IMR-90 (cell line): Measurements from ENCODE around the gene AOPEP. TPM values are rescaled to one million over a fixed set of nuclear protein-coding genes. Genes with fewer than 3 reads are reported as not detected.

ENCODE experiments used
- ATAC-seq: fragments of 200-7000 bp; cut with Tn5 transposase; 2 replicates; pipeline ENCODE4 v1.9.1; 2020; ENCODE audit warnings: low read depth, mild to moderate bottlenecking, moderate library complexity
- BruUV-seq: library from RNA; stranded (reverse); fragments of 400-500 nt; replicated peaks from 2 replicates; lab custom pipeline; 2021; lab: Mats Ljungman, UMichigan
- CTCF ChIA-PET: fragments of 300-600 bp; formaldehyde crosslinking; extraction: SDS; loops from one replicate; lab custom pipeline; 2021; ENCODE audit warnings: antibody characterized with exemption; lab: Yijun Ruan, JAX
- POLR2A ChIA-PET: fragments of 300-600 bp; sonication (Branson Sonifier 250); formaldehyde crosslinking; loops from one replicate; lab custom pipeline; 2022; ENCODE audit warnings: antibody characterized with exemption; ENCODE audit not compliant: unreplicated experiment; lab: Charles Lee
- DNase-seq: peaks from one replicate; pipeline ENCODE4 v3.0.0; 2013
- H2AFZ ChIP-seq: replicated peaks from 2 replicates; pipeline ENCODE3; 2013; ENCODE audit warnings: low read length, mild to moderate bottlenecking; ENCODE audit not compliant: poor library complexity
- H2AK5ac ChIP-seq: 2 replicates; pipeline ENCODE4 v1.6.1; 2013; ENCODE audit warnings: low read depth, low read length, inconsistent platforms
- H2AK9ac ChIP-seq: replicated peaks from 2 replicates; pipeline ENCODE3; 2013; ENCODE audit warnings: mild to moderate bottlenecking, low read depth, low read length, moderate library complexity; ENCODE audit not compliant: poor library complexity
- H2BK120ac ChIP-seq: 2 replicates; pipeline ENCODE4 v1.6.1; 2013; ENCODE audit warnings: low read depth, low read length, inconsistent platforms
- H2BK15ac ChIP-seq: 3 replicates; pipeline ENCODE4 v1.6.1; 2013; ENCODE audit warnings: low read depth, low read length, inconsistent platforms
- H2BK20ac ChIP-seq: 2 replicates; pipeline ENCODE4 v1.6.1; 2013; ENCODE audit warnings: low read depth, mild to moderate bottlenecking, inconsistent platforms, low read length, moderate library complexity
- H2BK5ac ChIP-seq: 2 replicates; pipeline ENCODE4 v1.6.1; 2013; ENCODE audit warnings: mild to moderate bottlenecking, low read depth, low read length, inconsistent platforms; ENCODE audit not compliant: poor library complexity, severe bottlenecking
- H3K14ac ChIP-seq: replicated peaks from 2 replicates; pipeline ENCODE4 v1.6.1; 2013; ENCODE audit warnings: low read depth, low read length, inconsistent platforms
- H3K18ac ChIP-seq: 2 replicates; pipeline ENCODE4 v1.6.1; 2013; ENCODE audit warnings: low read depth, low read length, control low read depth
- H3K23ac ChIP-seq: 2 replicates; pipeline ENCODE4 v1.6.1; 2013; ENCODE audit warnings: low read depth, low read length, inconsistent platforms
- H3K27ac ChIP-seq: 2 replicates; pipeline ENCODE4 v1.5.1; 2013; ENCODE audit warnings: mild to moderate bottlenecking, control low read depth, low read length; ENCODE audit not compliant: insufficient read depth
- H3K27me3 ChIP-seq: 2 replicates; pipeline ENCODE4 v1.6.1; 2013; ENCODE audit warnings: low read length; ENCODE audit not compliant: control insufficient read depth, insufficient read depth
- H3K36me3 ChIP-seq: 2 replicates; pipeline ENCODE4 v1.6.1; 2013; ENCODE audit warnings: low read length, mixed read lengths; ENCODE audit not compliant: control insufficient read depth, insufficient read depth
- H3K4ac ChIP-seq: 2 replicates; pipeline ENCODE4 v1.6.1; 2013; ENCODE audit warnings: low read depth, low read length, inconsistent platforms
- H3K4me1 ChIP-seq: 2 replicates; pipeline ENCODE4 v1.6.1; 2013; ENCODE audit warnings: low read length, mixed read lengths; ENCODE audit not compliant: control insufficient read depth, insufficient read depth
- H3K4me2 ChIP-seq: 2 replicates; pipeline ENCODE4 v1.6.1; 2013; ENCODE audit warnings: low read depth, mild to moderate bottlenecking, control low read depth, low read length, moderate library complexity
- H3K4me3 ChIP-seq: 2 replicates; pipeline ENCODE4 v1.5.1; 2013; ENCODE audit warnings: low read depth, mild to moderate bottlenecking, control low read depth, low read length, moderate library complexity; ENCODE audit not compliant: insufficient read depth
- H3K56ac ChIP-seq: 2 replicates; pipeline ENCODE4 v1.6.1; 2013; ENCODE audit warnings: low read length, inconsistent platforms; ENCODE audit not compliant: insufficient read depth; ENCODE audit errors: extremely low read depth
- H3K79me1 ChIP-seq, 2 experiments: 2 replicates each; pipeline ENCODE4 v1.6.1; 2013; ENCODE audit warnings: low read length in 2 of 2, inconsistent platforms in 1 of 2, low read depth in 1 of 2
- H3K9ac ChIP-seq: 2 replicates; pipeline ENCODE4 v1.6.1; 2013; ENCODE audit warnings: low read depth, low read length, control low read depth
- H3K9me1 ChIP-seq: 2 replicates; pipeline ENCODE4 v1.6.1; 2013; ENCODE audit warnings: low read length, inconsistent platforms; ENCODE audit not compliant: insufficient read depth
- H3K9me3 ChIP-seq: 2 replicates; pipeline ENCODE4 v1.6.1; 2013; ENCODE audit warnings: low read length; ENCODE audit not compliant: control insufficient read depth, insufficient read depth
- H4K20me1 ChIP-seq: 2 replicates; pipeline ENCODE4 v1.6.1; 2013; ENCODE audit warnings: low read length, inconsistent platforms; ENCODE audit not compliant: insufficient read depth
- H4K5ac ChIP-seq: 2 replicates; pipeline ENCODE4 v1.6.1; 2013; ENCODE audit warnings: mild to moderate bottlenecking, low read depth, low read length, control low read depth
- H4K8ac ChIP-seq, 2 experiments: 2 replicates each; pipeline ENCODE4 v1.6.1; 2013; ENCODE audit warnings: low read depth in 2 of 2, low read length in 2 of 2, control low read depth in 1 of 2, inconsistent platforms in 1 of 2
- H4K91ac ChIP-seq: 2 replicates; pipeline ENCODE4 v1.6.1; 2013; ENCODE audit warnings: low read depth, low read length, inconsistent platforms; ENCODE audit not compliant: insufficient read depth
- CTCF ChIP-seq: conservative IDR thresholded peaks from 2 replicates; pipeline ENCODE4 v1.5.1; 2012; ENCODE audit warnings: mild to moderate bottlenecking, low read depth, low read length, improper control_type of control experiment
- POLR2A ChIP-seq: IDR thresholded peaks from 2 replicates; pipeline ENCODE4 v1.6.1; 2012; ENCODE audit warnings: mild to moderate bottlenecking, low read depth, low read length
- RFX5 ChIP-seq: IDR thresholded peaks from 2 replicates; pipeline ENCODE4 v1.8.0; 2012; ENCODE audit warnings: low read depth, mild to moderate bottlenecking, low read length, moderate library complexity
- WGBS, 2 experiments: methylation state at CpG; one replicate each; pipeline versions ENCODE4 v1.1.5 to v1.1.7; 2013; ENCODE audit warnings: missing lambda C conversion rate in 2 of 2; ENCODE audit not compliant: insufficient read length in 1 of 2; ENCODE audit errors: extremely low coverage in 2 of 2; 5-methylcytosine and 5-hydroxymethylcytosine counted together
- dilution Hi-C: fragments of 300-500 bp; cut with HindIII; formaldehyde crosslinking; loops from one replicate; pipeline ENCODE4 v1.14.3; 2018; ENCODE audit warnings: low sequenced_read_pairs; ENCODE audit not compliant: unreplicated experiment
- in situ Hi-C: fragments of 300-500 bp; cut with MboI; formaldehyde crosslinking; loops from 3 replicates; pipeline ENCODE4 v1.14.3; 2019; ENCODE audit warnings: low sequenced_read_pairs, inconsistent platforms, mixed read lengths
- intact Hi-C: fragments of 100-400 bp; cut with micrococcal nuclease; formaldehyde crosslinking; loops from 2 replicates; pipeline ENCODE4 v1.10.0; 2022
- polyA plus RNA-seq, 3 experiments: library from polyadenylated mRNA; depleted of rRNA; stranded (reverse); fragments of >200 nt; gene quantifications; 2 replicates each; pipeline ENCODE4 v1.2.3, GENCODE V29; 2012; ENCODE audit warnings: low replicate concordance in 1 of 3
- total RNA-seq: library from RNA; depleted of rRNA; stranded (reverse); fragments of >200 nt; gene quantifications from 2 replicates; pipeline ENCODE4 v1.2.3, GENCODE V29; 2012

Gene AOPEP
- total and polyA plus RNA-seq, 2 of the 4 experiments (the other 2 are of a cell fraction) = 34.9 to 38.7 TPM

- Histone ChIP-seq H2AFZ (no peak overlapping the region), H2BK120ac (no peak overlapping the region; the same call in 1 of the 2 replicates), H4K20me1 (no peaks in the 10 kb centered on the region), H2BK20ac (peak overlapping the region; percentile 57), H2BK15ac (0 out of 3 replicates have a peak overlapping the region, but pooled peaks have one; percentile 27), H3K4me2 (no peak overlapping the region), H2BK5ac (no peak overlapping the region), H3K56ac (no peak overlapping the region), H3K4me1 (peaks cover 27% of the 10 kb centered on the region), H3K9me3 (no peaks in the 10 kb centered on the region), H3K9me1 (peaks cover 35% of the 10 kb centered on the region), H3K27ac (no peak overlapping the region), H2AK9ac (no peak overlapping the region), H3K4ac (peak overlapping the region; percentile 40; the same call in 1 of the 2 replicates), H3K18ac (no peak overlapping the region; the same call in 1 of the 2 replicates), H4K8ac (no peak overlapping the region), H4K91ac (no peak overlapping the region), H3K14ac (0 out of 2 replicates have a peak overlapping the region, but pooled peaks have one; percentile 42), H2AK5ac (peak overlapping the region; percentile 19; the same call in 1 of the 2 replicates), H3K4me3 (no peak overlapping the region), H3K79me1 (peaks cover 3 to 14% of the 10 kb centered on the region in 2 experiments; a peak in 2 of 4 replicates), H3K23ac (0 out of 2 replicates have a peak overlapping the region, but pooled peaks have one; percentile 11), H4K5ac (no peak overlapping the region), H3K27me3 (no peaks in the 10 kb centered on the region), H3K36me3 (no peaks in the 10 kb centered on the region), H3K9ac (no peak overlapping the region)
- CTCF ChIA-PET = interaction anchor here (0.7 kb wide), 1 partner anchor 128 kb away, joined by 3 read pairs; no protein-coding TSS in a partner anchor
- WGBS, 2 experiments = 77% methylated on average over 3 of the region's 4 CpGs; no CpG with 5 or more reads in 1 of the 2 experiments
- POLR2A ChIA-PET = interaction anchor here (0.6 kb wide), 1 partner anchor 88 kb away, joined by 5 read pairs; no protein-coding TSS in a partner anchor
- TF ChIP-seq CTCF (no peak), RFX5 (no peak), POLR2A (no peak)
- no peak for DNase-seq
- no peak for ATAC-seq
- no TSS peak for BruUV-seq
- dilution Hi-C loops = no loop called here
- in situ Hi-C loops = no loop called here
- intact Hi-C loops = loop anchor here (5.0 kb wide), 1 partner anchor 42 kb away; no protein-coding TSS in a partner anchor
Measured at GRCh38 chr9:94950040-94950578, 223.6 kb downstream of the AOPEP start.
